ENCODE measurements around the gene SLC25A14. TPM values are rescaled to one million over a fixed set of nuclear protein-coding genes. Genes with fewer than 3 reads are reported as not detected.

The SLC25A14 gene
- total RNA-seq, result 8.0 and 8.5 TPM in 2 replicates

GRCh38 chrX:130339408-130340222, at the start of gene SLC25A14:
SLC25A14 (plus strand) TSS chrX:130339919; CDS start chrX:130340279, 360 bp downstream.

GRCh38 chrX:130385520-130385919, 45.8 kb downstream of the SLC25A14 start, which contains the start of gene GPR119:
GPR119 (minus strand) TSS chrX:130385674; CDS start chrX:130385447, 227 bp downstream.

GRCh38 chrX:130401415-130402207, 61.9 kb downstream of the SLC25A14 start, which contains the start of gene RBMX2:
RBMX2 (plus strand) TSS chrX:130401987; CDS start chrX:130402033, 46 bp downstream.

Small RNAs within 50 kb of the gene (small RNA-seq; reads per million reads assigned to genes)
- gene AL035423.1 (not detected), gene RNU6-1130P (not detected)

Other genes with a start within 250 kb of the SLC25A14 start
- 28.8 and 31.4 TPM in 2 replicates for gene ELF4, start 229.4 kb upstream of the SLC25A14 start, total RNA-seq
- 13.4 and 17.4 TPM in 2 replicates for gene AIFM1, start 174.1 kb upstream of the SLC25A14 start, total RNA-seq
- gene RAB33A, start 168.0 kb upstream of the SLC25A14 start, total RNA-seq, result 0.10 and 0.65 TPM in 2 replicates
- gene ZNF280C, start 71.0 kb upstream of the SLC25A14 start, total RNA-seq, result 7.8 and 10.3 TPM in 2 replicates
- not detected in 2 replicates for gene GPR119, start 45.8 kb downstream of the SLC25A14 start, total RNA-seq
- 20.9 and 21.9 TPM in 2 replicates for gene RBMX2, start 62.1 kb downstream of the SLC25A14 start, total RNA-seq

All from vein endothelial cell (primary cell).